ENCODE data around the gene PDE6A.

Gene PDE6A

GRCh38 chr5:149944666-149945065, at the start of gene PDE6A:
Gene PDE6A, minus strand, starts transcription at chr5:149944793. Its CDS starts 120 bp downstream, at chr5:149944673.
- FAIRE-seq (no peak), DNase-seq (ENCODE audit: insufficient read length, low spot score) (no peak)
- TF ChIP-seq POLR2A (IDR thresholded peaks at IDR 0.05; ENCODE audit: low read depth, low read length): no peak

GRCh38 chr5:149993471-149993870, 48.9 kb upstream of the PDE6A start:
- DNase-seq (ENCODE audit: insufficient read length, low spot score) (no peak), FAIRE-seq (no peak)
- TF ChIP-seq POLR2A (IDR thresholded peaks at IDR 0.05; ENCODE audit: low read depth, low read length): no peak

GRCh38 chr5:149990518-149991376, 46.2 kb upstream of the PDE6A start:
- DNase-seq (ENCODE audit: insufficient read length, low spot score) (peak; percentile 50), FAIRE-seq (peak; percentile 36)
- TF ChIP-seq POLR2A (IDR thresholded peaks at IDR 0.05; ENCODE audit: low read depth, low read length): no peak

- FAIRE-seq (no peak), DNase-seq (ENCODE audit: insufficient read length, low spot score) (no peak)
- TF ChIP-seq POLR2A (IDR thresholded peaks at IDR 0.05; ENCODE audit: low read depth, low read length): no peak
These were observed 43.5 kb upstream of the PDE6A start for GRCh38 chr5:149988126-149988525.

GRCh38 chr5:149982505-149982904, 37.9 kb upstream of the PDE6A start:
- DNase-seq (ENCODE audit: insufficient read length, low spot score): no peak
- no peak for FAIRE-seq
- TF ChIP-seq POLR2A (IDR thresholded peaks at IDR 0.05; ENCODE audit: low read depth, low read length): no peak

- TF ChIP-seq POLR2A (IDR thresholded peaks at IDR 0.05; ENCODE audit: low read depth, low read length): no peak
- FAIRE-seq (no peak), DNase-seq (ENCODE audit: insufficient read length, low spot score) (no peak)
These were observed 36.6 kb upstream of the PDE6A start for GRCh38 chr5:149981206-149981605.

GRCh38 chr5:149979896-149980295, 35.3 kb upstream of the PDE6A start:
- no peak for TF ChIP-seq POLR2A (IDR thresholded peaks at IDR 0.05; ENCODE audit: low read depth, low read length)
- FAIRE-seq (no peak), DNase-seq (ENCODE audit: insufficient read length, low spot score) (no peak)

- DNase-seq (ENCODE audit: insufficient read length, low spot score) (no peak), FAIRE-seq (no peak)
- no peak for TF ChIP-seq POLR2A (IDR thresholded peaks at IDR 0.05; ENCODE audit: low read depth, low read length)
These were observed 30.8 kb upstream of the PDE6A start for GRCh38 chr5:149975409-149975808.

- no peak for TF ChIP-seq POLR2A (IDR thresholded peaks at IDR 0.05; ENCODE audit: low read depth, low read length)
- DNase-seq (ENCODE audit: insufficient read length, low spot score) (no peak), FAIRE-seq (no peak)
These were observed 24.8 kb upstream of the PDE6A start for GRCh38 chr5:149969181-149969930.

GRCh38 chr5:149966946-149967345, 22.4 kb upstream of the PDE6A start:
- TF ChIP-seq POLR2A (IDR thresholded peaks at IDR 0.05; ENCODE audit: low read depth, low read length): no peak
- DNase-seq (ENCODE audit: insufficient read length, low spot score) (no peak), FAIRE-seq (no peak)

- DNase-seq (ENCODE audit: insufficient read length, low spot score): no peak
- FAIRE-seq: no peak
- no peak for TF ChIP-seq POLR2A (IDR thresholded peaks at IDR 0.05; ENCODE audit: low read depth, low read length)
These were observed 19.1 kb upstream of the PDE6A start for GRCh38 chr5:149963729-149964128.

GRCh38 chr5:149962601-149963300, 18.2 kb upstream of the PDE6A start:
- no peak for FAIRE-seq

GRCh38 chr5:149961957-149962409, 17.4 kb upstream of the PDE6A start:
- FAIRE-seq (no peak), DNase-seq (ENCODE audit: insufficient read length, low spot score) (no peak)
- TF ChIP-seq POLR2A (IDR thresholded peaks at IDR 0.05; ENCODE audit: low read depth, low read length): no peak

More at GRCh38 chr5:149962601-149963300, 18.2 kb upstream of the PDE6A start:
- no peak for TF ChIP-seq POLR2A (IDR thresholded peaks at IDR 0.05; ENCODE audit: low read depth, low read length)
- DNase-seq (ENCODE audit: insufficient read length, low spot score): no peak

- FAIRE-seq: no peak
- DNase-seq (ENCODE audit: insufficient read length, low spot score): no peak
- TF ChIP-seq POLR2A (IDR thresholded peaks at IDR 0.05; ENCODE audit: low read depth, low read length): no peak
These were observed 16.6 kb upstream of the PDE6A start for GRCh38 chr5:149961186-149961685.
